H1 (cell line): Measurements from ENCODE around the gene NRBF2.

Experiments used
- CBX5 ChIP-seq: fragments of 300-800, 300-1000 bp; sonication (generic); IDR thresholded peaks from 2 replicates; pipeline ENCODE4 v1.7.1; 2016; ENCODE audit warnings: antibody characterized with exemption, low read length, low read depth
- EZH2 ChIP-seq: fragments of 200-600 bp; sonication (generic); IDR thresholded peaks from 2 replicates; pipeline ENCODE4 v1.7.1; 2012; ENCODE audit warnings: low read depth, mild to moderate bottlenecking, moderate library complexity, low read length, inconsistent platforms; ENCODE audit not compliant: severe bottlenecking
- GABPA ChIP-seq: IDR thresholded peaks from 2 replicates; pipeline ENCODE4 v1.6.1; 2011; ENCODE audit warnings: mild to moderate bottlenecking, low read length, moderate library complexity, borderline replicate concordance; ENCODE audit not compliant: insufficient read depth
- KDM1A ChIP-seq: fragments of 200-600, 300-600 bp; sonication (generic); IDR thresholded peaks from 2 replicates; pipeline ENCODE4 v1.7.1; 2016; ENCODE audit warnings: mild to moderate bottlenecking, low read length, borderline replicate concordance
- POLR2A ChIP-seq, 2 experiments: IDR thresholded peaks; 1 replicate in 1 of 2; 2 replicates in 1 of 2; pipeline ENCODE4 v1.6.1; 2011; ENCODE audit warnings: low read depth in 2 of 2, low read length in 2 of 2, mild to moderate bottlenecking in 2 of 2; ENCODE audit errors: control extremely low read depth in 1 of 2
- POLR2AphosphoS5 ChIP-seq: IDR thresholded peaks from 2 replicates; pipeline ENCODE4 v1.6.1; 2011; ENCODE audit warnings: low read depth, low read length
- RFX5 ChIP-seq: IDR thresholded peaks from 2 replicates; pipeline ENCODE4 v1.6.1; 2011; ENCODE audit warnings: low read depth, low read length, improper control_type of control experiment, borderline replicate concordance
- SIN3A ChIP-seq, 2 experiments: IDR thresholded peaks in 1 of 2; conservative IDR thresholded peaks in 1 of 2; 2 replicates each; pipeline ENCODE4 v1.6.1; 2011 to 2012; ENCODE audit warnings: low read length in 2 of 2, improper control_type of control experiment in 1 of 2, low read depth in 1 of 2, mild to moderate bottlenecking in 1 of 2
- TAF1 ChIP-seq: IDR thresholded peaks from 2 replicates; pipeline ENCODE4 v1.6.1; 2011; ENCODE audit warnings: mild to moderate bottlenecking, low read depth, low read length
- YY1 ChIP-seq: IDR thresholded peaks from 2 replicates; pipeline ENCODE4 v1.6.1; 2011; ENCODE audit warnings: low read depth, mild to moderate bottlenecking, low read length
- TF ChIP-seq, protein P1 (sequence below), 3 experiments: IDR thresholded peaks; 1 replicate in 2 of 3; 2 replicates in 1 of 3; pipeline versions ENCODE4 v1.5.1 to v1.6.1; 2011; ENCODE audit warnings: low read length in 3 of 3, mild to moderate bottlenecking in 3 of 3, inconsistent platforms in 2 of 3, low read depth in 1 of 3, moderate library complexity in 1 of 3; ENCODE audit not compliant: insufficient read depth in 1 of 3; ENCODE audit errors: control extremely low read depth in 1 of 3

DNA sequence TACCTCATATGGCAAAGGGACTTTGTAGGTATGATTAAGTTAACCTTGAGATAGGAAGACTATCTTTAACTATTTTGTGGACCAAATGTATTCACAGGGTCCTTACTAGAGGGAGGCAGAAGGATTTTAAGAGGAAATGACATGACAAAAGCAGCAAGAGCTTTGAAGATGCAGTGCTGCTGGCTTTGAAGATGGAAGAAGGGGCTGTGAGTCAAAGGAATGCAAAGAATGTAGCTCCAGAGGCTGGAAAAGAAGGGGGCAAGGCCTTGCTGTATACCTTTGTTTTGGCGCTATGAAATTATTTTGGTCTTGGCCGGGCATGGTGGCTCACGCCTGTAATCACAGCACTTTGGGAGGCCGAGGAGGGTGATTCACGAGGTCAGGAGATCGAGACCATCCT, 3.2 kb upstream of the NRBF2 start:
- TF ChIP-seq POLR2AphosphoS5 (no peak), GABPA (no peak), EZH2 (no peak), KDM1A (no peak), YY1 (no peak), RFX5 (no peak), CBX5 (no peak), SIN3A (conservative IDR thresholded peaks at IDR 0.05 in 1 of 2, IDR thresholded peaks at IDR 0.05 in 1 of 2; ENCODE audit: low read depth in 1 of 2, low read length in 2 of 2) (no peak), POLR2A (IDR thresholded peaks at IDR 0.05; ENCODE audit: control extremely low read depth in 1 of 2, low read depth in 2 of 2, low read length in 2 of 2) (no peak), TAF1 (no peak)
- TF ChIP-seq, protein P1, sequence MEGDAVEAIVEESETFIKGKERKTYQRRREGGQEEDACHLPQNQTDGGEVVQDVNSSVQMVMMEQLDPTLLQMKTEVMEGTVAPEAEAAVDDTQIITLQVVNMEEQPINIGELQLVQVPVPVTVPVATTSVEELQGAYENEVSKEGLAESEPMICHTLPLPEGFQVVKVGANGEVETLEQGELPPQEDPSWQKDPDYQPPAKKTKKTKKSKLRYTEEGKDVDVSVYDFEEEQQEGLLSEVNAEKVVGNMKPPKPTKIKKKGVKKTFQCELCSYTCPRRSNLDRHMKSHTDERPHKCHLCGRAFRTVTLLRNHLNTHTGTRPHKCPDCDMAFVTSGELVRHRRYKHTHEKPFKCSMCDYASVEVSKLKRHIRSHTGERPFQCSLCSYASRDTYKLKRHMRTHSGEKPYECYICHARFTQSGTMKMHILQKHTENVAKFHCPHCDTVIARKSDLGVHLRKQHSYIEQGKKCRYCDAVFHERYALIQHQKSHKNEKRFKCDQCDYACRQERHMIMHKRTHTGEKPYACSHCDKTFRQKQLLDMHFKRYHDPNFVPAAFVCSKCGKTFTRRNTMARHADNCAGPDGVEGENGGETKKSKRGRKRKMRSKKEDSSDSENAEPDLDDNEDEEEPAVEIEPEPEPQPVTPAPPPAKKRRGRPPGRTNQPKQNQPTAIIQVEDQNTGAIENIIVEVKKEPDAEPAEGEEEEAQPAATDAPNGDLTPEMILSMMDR (IDR thresholded peaks at IDR 0.05; ENCODE audit: control extremely low read depth in 1 of 3, insufficient read depth in 1 of 3, low read depth in 1 of 3, low read length in 3 of 3), result no peak
